Ureter (tissue), 1 donor: ENCODE results near the gene ZNF764. TPM values are rescaled to one million over a fixed set of nuclear protein-coding genes. Genes with fewer than 3 reads are reported as not detected.
"Not testable (repeated sequence)": the region's sequence is repeated elsewhere in the genome, so short reads cannot be mapped to it uniquely, and the experiment has no call there.

ENCODE experiments used
- DNase-seq: peaks from one replicate; pipeline ENCODE4 v3.0.0-alpha.2; 2020; ENCODE audit warnings: low spot score
- total RNA-seq: library from RNA; stranded (reverse); gene quantifications from one replicate; pipeline ENCODE4 v1.2.4, GENCODE V29; 2023
- donor health status: DM: yes; HTN: yes; CAD: no.

Gene ZNF764
- total RNA-seq, 1 donor from 2014 or later = 6.9 TPM

- no peak for DNase-seq
Measured at GRCh38 chr16:30548416-30549253, 9.5 kb downstream of the ZNF764 start.

DNA sequence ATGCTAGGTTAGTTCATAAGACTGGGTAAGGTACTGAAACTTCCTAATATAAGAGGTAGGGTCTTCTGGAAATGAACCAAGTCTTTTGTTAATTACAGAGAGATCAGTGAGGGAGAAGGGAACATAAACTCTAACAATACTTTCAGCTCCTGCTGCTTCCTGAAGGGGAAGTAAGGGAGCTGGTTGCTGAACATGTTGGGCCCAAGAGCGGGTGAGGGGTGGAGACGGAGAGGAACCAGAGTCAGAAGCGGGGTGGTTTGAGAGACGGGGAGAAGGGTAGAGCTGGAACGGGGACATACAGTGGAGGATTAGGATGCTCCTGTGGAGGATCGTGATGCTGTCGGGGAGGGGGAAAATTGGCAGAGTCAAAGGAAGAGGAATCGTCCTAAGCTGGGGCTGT is 12.1 kb downstream of the ZNF764 start:
- DNase-seq = no peak

GRCh38 chr16:30543067-30543466 is 15.1 kb downstream of the ZNF764 start:
- no peak for DNase-seq

- no peak for DNase-seq
Measured at GRCh38 chr16:30541502-30542329, 16.5 kb downstream of the ZNF764 start.

- not testable (repeated sequence) for DNase-seq
Measured at GRCh38 chr16:30540916-30541464, 17.2 kb downstream of the ZNF764 start.

GRCh38 chr16:30539986-30540526 is 18.1 kb downstream of the ZNF764 start:
- not testable (repeated sequence) for DNase-seq

- DNase-seq = no peak
Measured at GRCh38 chr16:30539000-30539964, 18.9 kb downstream of the ZNF764 start.

DNA sequence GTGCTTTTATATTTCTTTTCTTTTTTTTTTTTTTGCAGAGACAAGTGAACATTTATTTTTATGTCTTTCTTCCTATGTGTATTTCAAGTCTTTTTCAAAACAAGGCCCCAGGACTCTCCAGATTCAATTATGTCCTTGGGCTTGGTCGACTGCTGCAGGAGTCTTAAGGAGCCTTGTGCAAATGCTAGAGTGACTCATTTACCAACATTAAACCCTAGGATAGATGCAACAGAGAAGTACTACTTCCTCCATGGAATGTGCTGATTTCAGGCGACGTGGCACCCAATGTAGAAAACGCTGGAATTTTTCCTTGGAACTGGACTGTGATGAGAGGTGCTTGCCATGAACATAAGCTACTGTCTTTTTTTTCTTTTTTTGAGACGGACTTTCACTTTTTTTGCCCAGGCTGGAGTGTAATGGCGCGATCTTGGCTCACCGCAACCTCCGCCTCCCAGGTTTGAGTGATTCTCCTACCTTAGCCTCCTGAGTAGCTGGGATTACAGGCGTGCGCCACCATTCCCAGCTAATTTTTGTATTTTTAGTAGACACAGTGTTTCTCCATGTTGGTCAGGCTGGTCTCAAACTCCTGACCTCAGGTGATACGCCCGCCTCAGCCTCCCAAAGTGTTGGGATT is 21.7 kb downstream of the ZNF764 start:
- not testable (repeated sequence) for DNase-seq

- peak; percentile 76 for DNase-seq
Measured at GRCh38 chr16:30535777-30536190, 22.4 kb downstream of the ZNF764 start.

GRCh38 chr16:30535106-30535776 is 22.9 kb downstream of the ZNF764 start:
- no peak for DNase-seq

DNA sequence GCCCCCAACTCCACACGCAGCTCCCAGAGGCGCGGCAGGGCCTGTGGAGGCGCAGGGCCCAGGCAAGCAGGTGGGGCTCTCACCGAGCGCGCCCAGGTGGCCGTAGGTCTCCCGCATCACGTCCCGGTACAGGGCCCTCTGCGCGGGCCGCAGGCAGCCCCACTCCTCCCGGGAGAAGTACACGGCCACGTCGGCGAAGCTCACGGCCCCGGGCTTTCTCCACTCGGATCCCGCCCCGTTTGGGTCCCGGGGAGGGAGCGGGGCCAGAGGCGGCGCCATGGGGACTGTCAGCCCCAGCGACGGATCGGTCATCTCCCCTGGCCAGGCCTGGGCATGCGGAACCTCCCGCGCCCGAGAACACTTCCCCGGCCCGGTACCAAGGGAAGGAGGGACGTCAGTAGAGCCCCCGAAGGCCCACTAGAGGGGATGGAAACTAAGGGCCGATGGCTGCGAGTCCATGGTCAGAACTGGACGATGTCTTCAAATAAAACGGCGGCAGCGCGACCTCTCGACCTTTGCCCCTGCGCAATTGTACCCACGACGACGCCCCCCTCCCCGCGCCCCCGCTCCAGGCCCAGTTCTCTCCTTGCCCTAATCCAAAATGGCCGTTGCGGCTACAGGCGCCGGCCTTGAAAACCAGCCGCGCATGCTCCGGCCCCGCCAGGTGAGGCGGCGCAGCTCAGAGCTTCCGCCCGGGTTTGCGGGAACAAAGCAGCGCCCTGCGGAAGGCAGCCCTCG is 23.6 kb downstream of the ZNF764 start, which contains the start of gene ZNF747:
Gene ZNF747 (minus strand): TSS at position 491 of the 738 bp plus-strand sequence. CDS start 179 bp downstream, at position 312.
- peak; percentile 94 for DNase-seq

- DNase-seq = no peak
Measured at GRCh38 chr16:30533748-30534367, 24.3 kb downstream of the ZNF764 start.

DNA sequence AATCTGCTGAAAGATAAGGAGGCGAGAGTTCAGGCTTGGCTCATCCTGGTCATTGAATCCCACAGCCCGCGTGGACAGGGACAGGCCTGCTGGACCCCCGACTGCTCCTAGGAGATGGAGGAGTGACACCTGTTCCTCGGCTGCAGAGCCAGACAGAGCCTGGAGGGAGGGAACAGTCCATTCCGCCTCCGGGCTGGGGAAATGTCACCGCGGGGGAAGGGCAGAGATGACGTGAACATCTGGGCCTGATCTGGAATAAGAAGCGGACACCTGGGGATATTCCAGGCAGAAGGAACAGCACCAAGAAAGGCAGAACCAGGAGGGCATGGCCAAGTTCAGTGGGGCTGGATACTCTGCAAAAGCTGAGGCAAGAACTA is 25.0 kb downstream of the ZNF764 start:
- no peak for DNase-seq

GRCh38 chr16:30532285-30533145 is 25.7 kb downstream of the ZNF764 start:
- DNase-seq = no peak

GRCh38 chr16:30530163-30531037 is 27.8 kb downstream of the ZNF764 start:
- no peak for DNase-seq

GRCh38 chr16:30528799-30529457 is 29.2 kb downstream of the ZNF764 start:
- no peak for DNase-seq
